CD4-positive, CD25-positive, alpha-beta regulatory T cell (primary cell): ENCODE results near the gene TFPI2. TPM values are rescaled to one million over a fixed set of nuclear protein-coding genes. Genes with fewer than 3 reads are reported as not detected.

Experiments
- ATAC-seq, 2 donors: fragments of 150-1000 bp; cut with Tn5 transposase; one replicate each; pipeline ENCODE4 v1.10.0; 2021; ENCODE audit warnings: low read depth in 2 of 2, moderate number of reproducible peaks in 2 of 2, moderate library complexity in 1 of 2
- DNase-seq, 3 donors: peaks; one replicate each; pipeline versions ENCODE4 v3.0.0 to v3.0.0-alpha.2; 2012 to 2022; ENCODE audit warnings: mixed read lengths in 1 of 3
- H3K27ac ChIP-seq: one replicate; pipeline ENCODE4 v1.7.0; 2013; ENCODE audit warnings: mild to moderate bottlenecking, low read length; ENCODE audit not compliant: insufficient read depth, poor library complexity, severe bottlenecking
- H3K27me3 ChIP-seq: one replicate; pipeline ENCODE4 v1.7.0; 2013; ENCODE audit warnings: low read length; ENCODE audit not compliant: control insufficient read depth, insufficient read depth
- H3K36me3 ChIP-seq: one replicate; pipeline ENCODE4 v1.7.0; 2013; ENCODE audit warnings: mild to moderate bottlenecking, low read length, moderate library complexity; ENCODE audit not compliant: control insufficient read depth, insufficient read depth
- H3K4me1 ChIP-seq: 2 replicates; pipeline ENCODE4 v1.7.0; 2013; ENCODE audit warnings: mild to moderate bottlenecking, low read length; ENCODE audit not compliant: insufficient read depth, control insufficient read depth, poor library complexity, severe bottlenecking
- H3K4me3 ChIP-seq: one replicate; pipeline ENCODE4 v1.7.0; 2013; ENCODE audit warnings: low read depth, mild to moderate bottlenecking, low read length, moderate library complexity
- H3K9me3 ChIP-seq, 2 experiments: 1 replicate in 1 of 2; 2 replicates in 1 of 2; pipeline ENCODE4 v1.7.0; 2013; ENCODE audit warnings: low read length in 2 of 2, mild to moderate bottlenecking in 1 of 2, moderate library complexity in 1 of 2; ENCODE audit not compliant: control insufficient read depth in 2 of 2
- H3K27ac Mint-ChIP-seq, 3 donors: one replicate each; pipeline ENCODE4 v1.8.0; 2020 to 2022; ENCODE audit warnings: mild to moderate bottlenecking in 3 of 3, mixed read lengths in 3 of 3, moderate library complexity in 2 of 3
- H3K27me3 Mint-ChIP-seq: one replicate; pipeline ENCODE4 v1.8.0; 2022; ENCODE audit warnings: mild to moderate bottlenecking, mixed read lengths
- H3K36me3 Mint-ChIP-seq: one replicate; pipeline ENCODE4 v1.8.0; 2020; ENCODE audit warnings: mixed read lengths
- H3K4me1 Mint-ChIP-seq, 4 donors: one replicate each; pipeline ENCODE4 v1.8.0; 2020 to 2022; ENCODE audit warnings: mixed read lengths in 4 of 4, mild to moderate bottlenecking in 1 of 4
- H3K4me3 Mint-ChIP-seq, 4 donors: one replicate each; pipeline ENCODE4 v1.8.0; 2020 to 2022; ENCODE audit warnings: mild to moderate bottlenecking in 4 of 4, mixed read lengths in 4 of 4, moderate library complexity in 3 of 4
- H3K9me3 Mint-ChIP-seq, 7 donors: one replicate each; pipeline ENCODE4 v1.8.0; 2020 to 2022; ENCODE audit warnings: mixed read lengths in 7 of 7, mild to moderate bottlenecking in 3 of 7, moderate library complexity in 2 of 7
- polyA plus RNA-seq, 4 donors: library from polyadenylated mRNA; unstranded; fragments of 300-500 nt; fragmentation: Illumina TruSeq; gene quantifications; one replicate each; pipeline ENCODE4 v1.2.3, GENCODE V29; 2021
- total RNA-seq: library from RNA; stranded (reverse); gene quantifications from one replicate; pipeline ENCODE4 v1.2.3, GENCODE V29; 2022

Gene TFPI2
- total and polyA plus RNA-seq, 5 donors from 2014 or later = 0.96 TPM; not detected in 4

- H3K4me1 Mint-ChIP-seq = no peaks in the 10 kb centered on the region
- no peaks in the 10 kb centered on the region for H3K36me3 Mint-ChIP-seq
- Histone ChIP-seq H3K9me3 (no peaks in the 10 kb centered on the region), H3K4me3 (no peak overlapping the region), H3K4me1 (no peaks in the 10 kb centered on the region), H3K27me3 (peaks cover 3% of the 10 kb centered on the region), H3K27ac (no peak overlapping the region), H3K36me3 (no peaks in the 10 kb centered on the region)
- H3K4me3 Mint-ChIP-seq = no peak overlapping the region
- peaks cover 19% of the 10 kb centered on the region for H3K27me3 Mint-ChIP-seq
- peaks cover 0 to 4% (median 0%) of the 10 kb centered on the region in 7 donors for H3K9me3 Mint-ChIP-seq
- no peak overlapping the region for H3K27ac Mint-ChIP-seq
- no peak for DNase-seq
- no peak for ATAC-seq
These were observed 6.0 kb downstream of the TFPI2 start for GRCh38 chr7:93884541-93884940.

GRCh38 chr7:93883917-93884345, 6.6 kb downstream of the TFPI2 start:
- H3K9me3 Mint-ChIP-seq = peaks cover 0 to 4% (median 0%) of the 10 kb centered on the region in 7 donors
- H3K27ac Mint-ChIP-seq = no peak overlapping the region
- H3K4me3 Mint-ChIP-seq = no peak overlapping the region
- Histone ChIP-seq H3K4me1 (no peaks in the 10 kb centered on the region), H3K36me3 (no peaks in the 10 kb centered on the region), H3K4me3 (no peak overlapping the region), H3K27ac (no peak overlapping the region), H3K9me3 (no peaks in the 10 kb centered on the region), H3K27me3 (no peaks in the 10 kb centered on the region)
- ATAC-seq (no peak), DNase-seq (no peak)
- H3K27me3 Mint-ChIP-seq = peaks cover 13% of the 10 kb centered on the region
- H3K4me1 Mint-ChIP-seq = no peaks in the 10 kb centered on the region
- H3K36me3 Mint-ChIP-seq = no peaks in the 10 kb centered on the region

GRCh38 chr7:93883078-93883916, 7.3 kb downstream of the TFPI2 start:
- H3K4me3 Mint-ChIP-seq = no peak overlapping the region
- no peaks in the 10 kb centered on the region for H3K4me1 Mint-ChIP-seq
- no peak for ATAC-seq
- Histone ChIP-seq H3K4me1 (no peaks in the 10 kb centered on the region), H3K27me3 (no peaks in the 10 kb centered on the region), H3K4me3 (no peak overlapping the region), H3K9me3 (no peaks in the 10 kb centered on the region), H3K36me3 (no peaks in the 10 kb centered on the region), H3K27ac (no peak overlapping the region)
- no peak overlapping the region for H3K27ac Mint-ChIP-seq
- H3K9me3 Mint-ChIP-seq = peaks cover 0 to 4% (median 0%) of the 10 kb centered on the region in 7 donors
- DNase-seq = no peak
- H3K27me3 Mint-ChIP-seq = peaks cover 8% of the 10 kb centered on the region
- H3K36me3 Mint-ChIP-seq = no peaks in the 10 kb centered on the region

GRCh38 chr7:93882468-93882867, 8.1 kb downstream of the TFPI2 start:
- Mint-ChIP-seq H3K36me3 (no peaks in the 10 kb centered on the region), H3K27ac (no peak overlapping the region), H3K27me3 (peaks cover 8% of the 10 kb centered on the region), H3K9me3 (peaks cover 0 to 4% (median 0%) of the 10 kb centered on the region in 7 donors), H3K4me1 (no peaks in the 10 kb centered on the region), H3K4me3 (no peak overlapping the region)
- no peaks in the 10 kb centered on the region for H3K36me3 ChIP-seq
- no peak overlapping the region for H3K27ac ChIP-seq
- DNase-seq (no peak), ATAC-seq (no peak)
- H3K27me3 ChIP-seq = no peaks in the 10 kb centered on the region
- H3K4me3 ChIP-seq = no peak overlapping the region
- H3K9me3 ChIP-seq = no peaks in the 10 kb centered on the region
- no peaks in the 10 kb centered on the region for H3K4me1 ChIP-seq

GRCh38 chr7:93879356-93879755, 11.2 kb downstream of the TFPI2 start:
- H3K4me3 ChIP-seq = no peak overlapping the region
- no peaks in the 10 kb centered on the region for H3K4me1 ChIP-seq
- no peaks in the 10 kb centered on the region for H3K27me3 ChIP-seq
- no peaks in the 10 kb centered on the region for H3K4me1 Mint-ChIP-seq
- H3K36me3 Mint-ChIP-seq = no peaks in the 10 kb centered on the region
- ATAC-seq (no peak), DNase-seq (no peak)
- no peak overlapping the region for H3K27ac Mint-ChIP-seq
- H3K9me3 ChIP-seq = no peaks in the 10 kb centered on the region
- H3K27me3 Mint-ChIP-seq = peaks cover 4% of the 10 kb centered on the region
- H3K36me3 ChIP-seq = no peaks in the 10 kb centered on the region
- H3K9me3 Mint-ChIP-seq = peaks cover 0 to 4% (median 0%) of the 10 kb centered on the region in 7 donors
- no peak overlapping the region for H3K4me3 Mint-ChIP-seq
- H3K27ac ChIP-seq = no peak overlapping the region

- Mint-ChIP-seq H3K4me3 (no peak overlapping the region), H3K9me3 (peaks cover 0 to 8% (median 0%) of the 10 kb centered on the region in 7 donors), H3K27ac (no peak overlapping the region), H3K36me3 (no peaks in the 10 kb centered on the region), H3K4me1 (no peaks in the 10 kb centered on the region), H3K27me3 (peaks cover 4% of the 10 kb centered on the region)
- no peaks in the 10 kb centered on the region for H3K36me3 ChIP-seq
- ATAC-seq (no peak), DNase-seq (no peak)
- no peaks in the 10 kb centered on the region for H3K9me3 ChIP-seq
- no peaks in the 10 kb centered on the region for H3K4me1 ChIP-seq
- no peak overlapping the region for H3K4me3 ChIP-seq
- no peaks in the 10 kb centered on the region for H3K27me3 ChIP-seq
- no peak overlapping the region for H3K27ac ChIP-seq
These were observed 12.8 kb downstream of the TFPI2 start for GRCh38 chr7:93877742-93878141.

GRCh38 chr7:93873998-93874574, 16.5 kb downstream of the TFPI2 start:
- Histone ChIP-seq H3K36me3 (no peaks in the 10 kb centered on the region), H3K4me1 (no peaks in the 10 kb centered on the region), H3K27ac (no peak overlapping the region), H3K9me3 (no peaks in the 10 kb centered on the region), H3K4me3 (no peak overlapping the region), H3K27me3 (no peaks in the 10 kb centered on the region)
- DNase-seq = no peak
- Mint-ChIP-seq H3K27ac (no peak overlapping the region), H3K27me3 (no peaks in the 10 kb centered on the region), H3K9me3 (peaks cover 0 to 3% (median 0%) of the 10 kb centered on the region in 7 donors), H3K4me3 (no peak overlapping the region), H3K4me1 (no peaks in the 10 kb centered on the region), H3K36me3 (no peaks in the 10 kb centered on the region)
- no peak for ATAC-seq

- Mint-ChIP-seq H3K9me3 (no peaks in the 10 kb centered on the region), H3K27ac (no peak overlapping the region), H3K4me1 (no peaks in the 10 kb centered on the region), H3K27me3 (no peaks in the 10 kb centered on the region), H3K36me3 (no peaks in the 10 kb centered on the region), H3K4me3 (no peak overlapping the region)
- Histone ChIP-seq H3K4me1 (no peaks in the 10 kb centered on the region), H3K27ac (no peak overlapping the region), H3K4me3 (no peak overlapping the region), H3K36me3 (no peaks in the 10 kb centered on the region), H3K9me3 (no peaks in the 10 kb centered on the region), H3K27me3 (no peaks in the 10 kb centered on the region)
- no peak for ATAC-seq
- no peak for DNase-seq
These were observed 23.7 kb downstream of the TFPI2 start for GRCh38 chr7:93866886-93867285.
